Measurements from ENCODE around the gene WFDC5. TPM values are rescaled to one million over a fixed set of nuclear protein-coding genes. Genes with fewer than 3 reads are reported as not detected.

Gene WFDC5
- total and polyA plus RNA-seq, 5 donors from 2014 or later, result not detected

DNA sequence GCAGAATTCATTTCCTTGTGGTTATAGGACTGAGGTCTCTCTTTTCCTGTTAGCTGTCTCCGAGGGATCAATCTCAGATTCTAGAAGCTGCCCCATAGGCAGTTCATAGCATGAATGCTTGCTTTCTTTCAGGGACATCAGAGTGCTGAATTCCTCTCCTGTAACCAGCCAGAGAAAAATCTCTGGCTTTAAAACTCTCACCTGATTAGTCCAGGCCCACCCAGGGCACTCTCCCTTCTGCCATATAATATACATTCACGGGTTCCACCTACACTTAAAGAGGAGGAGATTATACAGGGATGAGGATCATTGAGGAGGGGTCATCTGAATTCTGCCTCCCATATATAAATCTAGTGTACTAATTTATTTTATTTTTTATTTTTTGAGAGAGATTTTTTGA is 11.9 kb downstream of the WFDC5 start:
- Mint-ChIP-seq H3K27me3 (peaks cover 68% of the 10 kb centered on the region), H3K4me3 (no peak overlapping the region), H3K4me1 (peaks cover 4 to 13% (median 5%) of the 10 kb centered on the region in 4 donors), H3K27ac (no peak overlapping the region), H3K36me3 (no peaks in the 10 kb centered on the region), H3K9me3 (no peaks in the 10 kb centered on the region)
- Histone ChIP-seq H3K36me3 (ENCODE audit: control insufficient read depth, insufficient read depth, low read length) (no peaks in the 10 kb centered on the region), H3K27me3 (ENCODE audit: control insufficient read depth, insufficient read depth, low read length) (peaks cover 33% of the 10 kb centered on the region), H3K4me3 (ENCODE audit: low read depth, low read length) (no peak overlapping the region), H3K4me1 (ENCODE audit: control insufficient read depth, insufficient read depth, low read length, poor library complexity, severe bottlenecking) (peaks cover 7% of the 10 kb centered on the region), H3K27ac (ENCODE audit: insufficient read depth, low read length, poor library complexity, severe bottlenecking) (no peak overlapping the region), H3K9me3 (ENCODE audit: control insufficient read depth in 2 of 2, low read length in 2 of 2) (no peaks in the 10 kb centered on the region)
- no peak for ATAC-seq (ENCODE audit: low read depth in 2 of 2)
- DNase-seq, result no peak

- Mint-ChIP-seq H3K9me3 (no peaks in the 10 kb centered on the region), H3K4me3 (peak overlapping the region in 1 of 4 donors; percentile 54)
- H3K9me3 ChIP-seq (ENCODE audit: control insufficient read depth in 2 of 2, low read length in 2 of 2), result no peaks in the 10 kb centered on the region
Measured at GRCh38 chr20:45101333-45101850, 13.6 kb downstream of the WFDC5 start.

GRCh38 chr20:45100563-45101245 is 14.3 kb downstream of the WFDC5 start, which contains the start of gene KCNS1:
KCNS1 (minus strand) TSS chr20:45101127; CDS start chr20:45099236, 1,891 bp downstream.
- Histone ChIP-seq H3K4me1 (ENCODE audit: control insufficient read depth, insufficient read depth, low read length, poor library complexity, severe bottlenecking) (peaks cover 16% of the 10 kb centered on the region), H3K4me3 (ENCODE audit: low read depth, low read length) (no peak within 1 kb of the TSS), H3K9me3 (ENCODE audit: control insufficient read depth in 2 of 2, low read length in 2 of 2) (no peaks in the 10 kb centered on the region), H3K36me3 (ENCODE audit: control insufficient read depth, insufficient read depth, low read length) (no peaks in the 10 kb centered on the region), H3K27me3 (ENCODE audit: control insufficient read depth, insufficient read depth, low read length) (peaks cover 33% of the 10 kb centered on the region), H3K27ac (ENCODE audit: insufficient read depth, low read length, poor library complexity, severe bottlenecking) (no peak within 1 kb of the TSS)
- Mint-ChIP-seq H3K36me3 (no peaks in the 10 kb centered on the region), H3K4me1 (peaks cover 4 to 26% (median 9%) of the 10 kb centered on the region in 4 donors), H3K4me3 (peak within 1 kb of the TSS in 2 of 4 donors; percentile 54 to 63), H3K9me3 (no peaks in the 10 kb centered on the region), H3K27ac (no peak within 1 kb of the TSS), H3K27me3 (peaks cover 69% of the 10 kb centered on the region)
- no peak for DNase-seq
- ATAC-seq (ENCODE audit: low read depth in 2 of 2), result no peak

More at GRCh38 chr20:45101333-45101850, 13.6 kb downstream of the WFDC5 start:
- H3K4me1 Mint-ChIP-seq, result peaks cover 4 to 23% (median 5%) of the 10 kb centered on the region in 4 donors
- Histone ChIP-seq H3K4me3 (ENCODE audit: low read depth, low read length) (no peak overlapping the region), H3K36me3 (ENCODE audit: control insufficient read depth, insufficient read depth, low read length) (no peaks in the 10 kb centered on the region), H3K4me1 (ENCODE audit: control insufficient read depth, insufficient read depth, low read length, poor library complexity, severe bottlenecking) (peaks cover 16% of the 10 kb centered on the region), H3K27me3 (ENCODE audit: control insufficient read depth, insufficient read depth, low read length) (peaks cover 33% of the 10 kb centered on the region), H3K27ac (ENCODE audit: insufficient read depth, low read length, poor library complexity, severe bottlenecking) (no peak overlapping the region)
- H3K27me3 Mint-ChIP-seq, result peaks cover 69% of the 10 kb centered on the region
- no peak for ATAC-seq (ENCODE audit: low read depth in 2 of 2)
- DNase-seq, result no peak
- no peaks in the 10 kb centered on the region for H3K36me3 Mint-ChIP-seq
- no peak overlapping the region for H3K27ac Mint-ChIP-seq

- no peak for ATAC-seq (ENCODE audit: low read depth in 2 of 2)
- H3K27me3 ChIP-seq (ENCODE audit: control insufficient read depth, insufficient read depth, low read length), result peaks cover 31% of the 10 kb centered on the region
- H3K27ac Mint-ChIP-seq, result no peak overlapping the region
- peaks cover 4 to 28% (median 10%) of the 10 kb centered on the region in 4 donors for H3K4me1 Mint-ChIP-seq
- H3K36me3 Mint-ChIP-seq, result no peaks in the 10 kb centered on the region
- no peak overlapping the region for H3K27ac ChIP-seq (ENCODE audit: insufficient read depth, low read length, poor library complexity, severe bottlenecking)
- H3K36me3 ChIP-seq (ENCODE audit: control insufficient read depth, insufficient read depth, low read length), result no peaks in the 10 kb centered on the region
- peak in 2 of 3 donors; percentile 19 to 38 for DNase-seq
- no peaks in the 10 kb centered on the region for H3K9me3 ChIP-seq (ENCODE audit: control insufficient read depth in 2 of 2, low read length in 2 of 2)
- no peak overlapping the region for H3K4me3 ChIP-seq (ENCODE audit: low read depth, low read length)
- no peaks in the 10 kb centered on the region for H3K9me3 Mint-ChIP-seq
- peaks cover 19% of the 10 kb centered on the region for H3K4me1 ChIP-seq (ENCODE audit: control insufficient read depth, insufficient read depth, low read length, poor library complexity, severe bottlenecking)
- peaks cover 56% of the 10 kb centered on the region for H3K27me3 Mint-ChIP-seq
- peak overlapping the region in 1 of 4 donors; percentile 52 for H3K4me3 Mint-ChIP-seq
Measured at GRCh38 chr20:45098103-45098773, 16.7 kb downstream of the WFDC5 start.

DNA sequence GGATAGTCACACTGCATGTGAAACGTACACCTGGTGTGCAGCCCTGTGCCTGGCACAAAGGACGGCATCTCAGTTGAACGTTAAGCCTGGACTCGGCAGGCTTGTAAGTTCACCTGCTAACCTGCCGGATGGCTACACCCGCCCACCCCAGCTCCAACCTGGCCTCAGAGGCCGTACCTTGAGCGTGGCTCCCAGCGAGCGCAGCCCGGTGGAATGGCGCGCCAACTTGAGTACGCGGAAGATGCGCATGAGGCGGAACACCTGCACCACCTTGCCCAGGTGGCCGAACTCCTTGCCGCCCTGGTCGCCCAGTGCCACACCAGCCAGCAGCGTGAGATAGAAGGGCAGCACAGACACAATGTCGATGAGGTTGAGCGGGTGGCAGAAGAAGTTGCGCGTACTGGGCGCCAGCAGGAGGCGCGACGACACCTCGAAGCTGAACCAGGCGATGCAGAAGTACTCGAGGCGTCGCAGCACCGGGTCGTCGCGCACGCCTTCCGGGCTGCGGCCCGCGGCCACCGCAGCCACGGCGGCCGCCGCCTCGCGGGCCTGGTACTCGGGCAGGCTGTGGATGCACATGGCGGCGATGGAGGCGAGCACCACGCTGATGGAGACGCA is 17.4 kb downstream of the WFDC5 start:
- DNase-seq, result peak in 2 of 3 donors; percentile 36 to 71
- Mint-ChIP-seq H3K36me3 (no peaks in the 10 kb centered on the region), H3K27me3 (peaks cover 52% of the 10 kb centered on the region), H3K4me3 (peak overlapping the region in 3 of 4 donors; percentile 1 to 82 (median 53)), H3K9me3 (no peaks in the 10 kb centered on the region), H3K27ac (no peak overlapping the region), H3K4me1 (peaks cover 4 to 28% (median 10%) of the 10 kb centered on the region in 4 donors)
- peaks cover 29% of the 10 kb centered on the region for H3K27me3 ChIP-seq (ENCODE audit: control insufficient read depth, insufficient read depth, low read length)
- peak in 1 of 2 donors; percentile 27 for ATAC-seq (ENCODE audit: low read depth in 2 of 2)
- H3K4me3 ChIP-seq (ENCODE audit: low read depth, low read length), result no peak overlapping the region
- H3K9me3 ChIP-seq (ENCODE audit: control insufficient read depth in 2 of 2, low read length in 2 of 2), result no peaks in the 10 kb centered on the region
- H3K27ac ChIP-seq (ENCODE audit: insufficient read depth, low read length, poor library complexity, severe bottlenecking), result no peak overlapping the region
- peaks cover 19% of the 10 kb centered on the region for H3K4me1 ChIP-seq (ENCODE audit: control insufficient read depth, insufficient read depth, low read length, poor library complexity, severe bottlenecking)
- no peaks in the 10 kb centered on the region for H3K36me3 ChIP-seq (ENCODE audit: control insufficient read depth, insufficient read depth, low read length)

DNA sequence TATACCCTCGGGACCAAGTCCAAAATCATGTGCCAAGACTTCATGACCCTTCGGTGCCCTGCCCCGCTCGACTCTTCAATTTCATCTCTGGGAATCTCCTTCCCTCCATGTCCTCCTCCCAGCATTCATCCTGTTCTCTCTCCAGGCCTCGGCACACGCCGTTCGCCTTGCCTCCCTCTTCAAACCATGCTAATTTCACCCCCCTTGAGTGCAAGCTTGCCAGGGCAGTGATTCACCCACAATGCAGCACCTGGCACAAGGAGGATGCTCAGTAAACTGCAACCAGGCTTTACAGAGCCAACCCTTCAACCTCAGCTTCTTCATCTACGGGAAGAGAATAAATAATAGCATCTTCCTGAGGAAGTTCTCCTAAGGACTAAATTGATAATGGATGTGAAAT is 18.2 kb downstream of the WFDC5 start:
- Histone ChIP-seq H3K27ac (ENCODE audit: insufficient read depth, low read length, poor library complexity, severe bottlenecking) (no peak overlapping the region), H3K9me3 (ENCODE audit: control insufficient read depth in 2 of 2, low read length in 2 of 2) (no peaks in the 10 kb centered on the region), H3K4me1 (ENCODE audit: control insufficient read depth, insufficient read depth, low read length, poor library complexity, severe bottlenecking) (peaks cover 19% of the 10 kb centered on the region), H3K27me3 (ENCODE audit: control insufficient read depth, insufficient read depth, low read length) (peaks cover 26% of the 10 kb centered on the region), H3K4me3 (ENCODE audit: low read depth, low read length) (no peak overlapping the region), H3K36me3 (ENCODE audit: control insufficient read depth, insufficient read depth, low read length) (no peaks in the 10 kb centered on the region)
- peak overlapping the region in 1 of 4 donors; percentile 6 for H3K4me3 Mint-ChIP-seq
- peaks cover 46% of the 10 kb centered on the region for H3K27me3 Mint-ChIP-seq
- ATAC-seq (ENCODE audit: low read depth in 2 of 2) (no peak), DNase-seq (no peak)
- peaks cover 0 to 28% (median 10%) of the 10 kb centered on the region in 4 donors for H3K4me1 Mint-ChIP-seq
- peak overlapping the region in 2 of 3 donors; percentile 1 to 43 for H3K27ac Mint-ChIP-seq
- no peaks in the 10 kb centered on the region for H3K9me3 Mint-ChIP-seq
- no peaks in the 10 kb centered on the region for H3K36me3 Mint-ChIP-seq

DNA sequence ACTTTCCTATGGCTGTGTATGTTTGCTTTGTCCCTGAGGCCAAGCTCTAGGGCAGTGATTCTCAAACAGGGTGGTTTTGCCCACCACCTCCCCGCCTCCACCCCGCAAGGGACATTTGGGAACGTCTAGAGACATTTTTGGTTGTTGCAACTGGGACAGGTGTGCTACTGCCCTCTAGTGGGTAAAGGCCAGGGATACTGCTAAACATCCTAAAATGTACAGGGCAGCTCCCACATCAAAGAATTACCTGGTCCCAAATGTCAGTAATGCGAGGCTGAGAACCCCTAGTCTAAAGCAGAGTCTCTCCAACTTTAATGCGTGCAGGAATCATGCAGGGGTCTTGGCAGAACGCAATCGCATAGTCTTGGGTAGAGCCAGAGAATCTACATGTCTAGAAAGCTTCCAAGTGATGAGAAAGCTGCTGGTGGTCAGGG is 19.2 kb downstream of the WFDC5 start:
- H3K27ac Mint-ChIP-seq, result peak overlapping the region in 1 of 3 donors; percentile 1

More for the DNA sequence above, 19.2 kb downstream of the WFDC5 start:
- no peaks in the 10 kb centered on the region for H3K36me3 ChIP-seq (ENCODE audit: control insufficient read depth, insufficient read depth, low read length)
- H3K4me1 ChIP-seq (ENCODE audit: control insufficient read depth, insufficient read depth, low read length, poor library complexity, severe bottlenecking), result peaks cover 19% of the 10 kb centered on the region
- Mint-ChIP-seq H3K4me3 (peak overlapping the region in 2 of 4 donors; percentile 10 to 59), H3K27me3 (peaks cover 36% of the 10 kb centered on the region), H3K9me3 (no peaks in the 10 kb centered on the region), H3K36me3 (no peaks in the 10 kb centered on the region), H3K4me1 (peaks cover 3 to 25% (median 11%) of the 10 kb centered on the region in 4 donors)
- no peaks in the 10 kb centered on the region for H3K9me3 ChIP-seq (ENCODE audit: control insufficient read depth in 2 of 2, low read length in 2 of 2)
- no peak overlapping the region for H3K27ac ChIP-seq (ENCODE audit: insufficient read depth, low read length, poor library complexity, severe bottlenecking)
- peak; percentile 34 to 74 (median 61) for DNase-seq
- peaks cover 20% of the 10 kb centered on the region for H3K27me3 ChIP-seq (ENCODE audit: control insufficient read depth, insufficient read depth, low read length)
- ATAC-seq (ENCODE audit: low read depth in 2 of 2), result peak; percentile 59 to 62
- H3K4me3 ChIP-seq (ENCODE audit: low read depth, low read length), result no peak overlapping the region

Data from CD4-positive, CD25-positive, alpha-beta regulatory T cell (primary cell).